OCI-LY7 (cell line): ENCODE results near the gene ZNF292. TPM values are rescaled to one million over a fixed set of nuclear protein-coding genes. Genes with fewer than 3 reads are reported as not detected.
"Not testable (repeated sequence)": the region's sequence is repeated elsewhere in the genome, so short reads cannot be mapped to it uniquely, and the experiment has no call there.

Experiments used
- BruUV-seq: library from RNA; stranded (reverse); fragments of 400-500 nt; replicated peaks from 2 replicates; lab custom pipeline; 2021; lab: Mats Ljungman, UMichigan
- CTCF ChIA-PET: fragments of 300-600 bp; sonication (Branson Sonifier 250); formaldehyde crosslinking; loops from one replicate; lab custom pipeline; 2022; ENCODE audit warnings: antibody characterized with exemption; ENCODE audit not compliant: unreplicated experiment; lab: Charles Lee
- POLR2A ChIA-PET: fragments of 300-600 bp; sonication (Branson Sonifier 250); formaldehyde crosslinking; loops from one replicate; lab custom pipeline; 2022; ENCODE audit warnings: antibody characterized with exemption; lab: Charles Lee
- DNase-seq: peaks from one replicate; pipeline ENCODE4 v3.0.0-alpha.2; 2015; ENCODE audit warnings: low spot score
- H2AFZ ChIP-seq: fragments of 200-600 bp; sonication (generic), shearing (Covaris generic); 2 replicates; pipeline ENCODE4 v1.6.1; 2014; ENCODE audit warnings: mild to moderate bottlenecking, antibody characterized with exemption, low read length, moderate library complexity
- H3K27ac ChIP-seq: fragments of 200-600 bp; sonication (generic); 2 replicates; pipeline ENCODE4 v1.5.1; 2014; ENCODE audit warnings: mixed run types, low read depth, mild to moderate bottlenecking, moderate library complexity, low read length, inconsistent platforms; ENCODE audit not compliant: poor library complexity, severe bottlenecking
- H3K36me3 ChIP-seq: fragments of 200-600 bp; sonication (generic); 2 replicates; pipeline ENCODE4 v1.6.1; 2014; ENCODE audit warnings: mild to moderate bottlenecking, antibody characterized with exemption, low read length, moderate library complexity, mixed read lengths; ENCODE audit not compliant: insufficient read depth
- H3K4me1 ChIP-seq: fragments of 200-600 bp; sonication (generic); 2 replicates; pipeline ENCODE4 v1.5.1; 2014; ENCODE audit warnings: mild to moderate bottlenecking, low read length; ENCODE audit not compliant: insufficient read depth, poor library complexity, severe bottlenecking
- H3K4me2 ChIP-seq: fragments of 200-600 bp; sonication (generic); 2 replicates; pipeline ENCODE4 v1.6.1; 2014; ENCODE audit warnings: mild to moderate bottlenecking, low read length
- H3K4me3 ChIP-seq: fragments of 200-600 bp; sonication (generic); 2 replicates; pipeline ENCODE4 v1.5.1; 2014; ENCODE audit warnings: mild to moderate bottlenecking, low read depth, low read length; ENCODE audit not compliant: poor library complexity, severe bottlenecking
- H3K79me2 ChIP-seq: fragments of 200-600 bp; sonication (generic); 2 replicates; pipeline ENCODE4 v1.6.1; 2016; ENCODE audit warnings: low read depth, mild to moderate bottlenecking, low read length, moderate library complexity, mixed read lengths; ENCODE audit not compliant: insufficient read depth
- H3K9me2 ChIP-seq: fragments of 200-600 bp; sonication (generic); 2 replicates; pipeline ENCODE4 v1.6.1; 2016; ENCODE audit warnings: mild to moderate bottlenecking, low read length, mixed read lengths; ENCODE audit not compliant: insufficient read depth
- H3K9me3 ChIP-seq: fragments of 200-600 bp; sonication (generic); 2 replicates; pipeline ENCODE4 v1.6.1; 2014; ENCODE audit warnings: mild to moderate bottlenecking, mixed run types, low read length, mixed read lengths
- H4K20me1 ChIP-seq: fragments of 200-600 bp; sonication (generic); 2 replicates; pipeline ENCODE4 v1.6.1; 2014; ENCODE audit warnings: mild to moderate bottlenecking, antibody characterized with exemption, low read length, moderate library complexity, mixed read lengths; ENCODE audit not compliant: insufficient read depth
- EZH2phosphoT487 ChIP-seq: fragments of 200-600 bp; sonication (generic); IDR thresholded peaks from 2 replicates; pipeline ENCODE4 v1.6.1; 2018; ENCODE audit warnings: low read depth, borderline replicate concordance, mild to moderate bottlenecking, mixed run types, antibody characterized with exemption, low read length, moderate library complexity, mixed read lengths
- intact Hi-C: fragments of 100-400 bp; cut with micrococcal nuclease; formaldehyde crosslinking; loops from one replicate; pipeline ENCODE4 v1.10.0; 2022; ENCODE audit not compliant: unreplicated experiment
- total RNA-seq, 2 experiments: library from RNA; depleted of rRNA in 1 of 2; stranded (reverse); fragments of >200 nt in 1 of 2; shearing (Covaris generic) in 1 of 2; gene quantifications; 2 replicates each; pipeline ENCODE4 v1.2.3, GENCODE V29; 2014 to 2022
- TF ChIP-seq, protein P1 (sequence below): fragments of 200-600 bp; sonication (generic); conservative IDR thresholded peaks from 2 replicates; pipeline ENCODE4 v1.5.1; 2014; ENCODE audit warnings: mild to moderate bottlenecking, antibody characterized with exemption, low read length, moderate library complexity, mixed read lengths

ZNF292 gene
- total RNA-seq, 2 experiments from 2014 or later = 18.7 to 53.7 TPM

DNA sequence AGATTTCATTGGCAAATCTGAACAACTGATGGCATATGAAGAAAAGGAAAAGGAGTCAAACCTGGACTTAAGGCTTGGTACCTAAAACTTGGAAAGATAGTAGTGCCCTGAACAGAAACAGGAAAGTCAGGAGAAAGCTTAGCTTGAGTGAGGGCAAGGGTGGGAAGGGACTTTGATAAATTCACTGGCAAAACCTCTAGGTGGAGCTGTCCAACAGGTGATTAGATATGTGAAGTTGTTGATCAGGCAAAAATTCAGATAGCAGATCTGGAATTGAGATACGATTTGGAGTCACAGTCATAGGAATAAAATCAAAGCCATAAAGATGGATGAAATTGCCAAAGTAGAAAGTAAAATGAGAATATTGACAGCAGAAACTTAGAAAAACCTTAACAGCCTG is 16.1 kb upstream of the ZNF292 start:
- peak; percentile 67 for DNase-seq
- H3K9me3 ChIP-seq = no peaks in the 10 kb centered on the region
- H3K4me2 ChIP-seq = no peak overlapping the region
- POLR2A ChIA-PET = interaction anchor here (0.6 kb wide), 1 partner anchor 211 kb away, joined by 3 read pairs; no protein-coding TSS in a partner anchor
- H3K79me2 ChIP-seq = no peaks in the 10 kb centered on the region
- CTCF ChIA-PET = interaction anchor here (0.8 kb wide), 1 partner anchor 258 kb away, joined by 3 read pairs; no protein-coding TSS in a partner anchor
- H4K20me1 ChIP-seq = no peaks in the 10 kb centered on the region
- intact Hi-C loops = loop anchor here (1.0 to 10.0 kb wide), 3 partner anchors 98 to 252 kb away; no protein-coding TSS in a partner anchor
- no peak overlapping the region for H2AFZ ChIP-seq
- TF ChIP-seq, protein P1, sequence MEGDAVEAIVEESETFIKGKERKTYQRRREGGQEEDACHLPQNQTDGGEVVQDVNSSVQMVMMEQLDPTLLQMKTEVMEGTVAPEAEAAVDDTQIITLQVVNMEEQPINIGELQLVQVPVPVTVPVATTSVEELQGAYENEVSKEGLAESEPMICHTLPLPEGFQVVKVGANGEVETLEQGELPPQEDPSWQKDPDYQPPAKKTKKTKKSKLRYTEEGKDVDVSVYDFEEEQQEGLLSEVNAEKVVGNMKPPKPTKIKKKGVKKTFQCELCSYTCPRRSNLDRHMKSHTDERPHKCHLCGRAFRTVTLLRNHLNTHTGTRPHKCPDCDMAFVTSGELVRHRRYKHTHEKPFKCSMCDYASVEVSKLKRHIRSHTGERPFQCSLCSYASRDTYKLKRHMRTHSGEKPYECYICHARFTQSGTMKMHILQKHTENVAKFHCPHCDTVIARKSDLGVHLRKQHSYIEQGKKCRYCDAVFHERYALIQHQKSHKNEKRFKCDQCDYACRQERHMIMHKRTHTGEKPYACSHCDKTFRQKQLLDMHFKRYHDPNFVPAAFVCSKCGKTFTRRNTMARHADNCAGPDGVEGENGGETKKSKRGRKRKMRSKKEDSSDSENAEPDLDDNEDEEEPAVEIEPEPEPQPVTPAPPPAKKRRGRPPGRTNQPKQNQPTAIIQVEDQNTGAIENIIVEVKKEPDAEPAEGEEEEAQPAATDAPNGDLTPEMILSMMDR = peak; percentile 90
- no peak for TF ChIP-seq EZH2phosphoT487
- no peak overlapping the region for H3K4me3 ChIP-seq
- BruUV-seq = no TSS peak
- no peaks in the 10 kb centered on the region for H3K9me2 ChIP-seq
- no peak overlapping the region for H3K27ac ChIP-seq
- H3K36me3 ChIP-seq = no peaks in the 10 kb centered on the region
- H3K4me1 ChIP-seq = no peaks in the 10 kb centered on the region

DNA sequence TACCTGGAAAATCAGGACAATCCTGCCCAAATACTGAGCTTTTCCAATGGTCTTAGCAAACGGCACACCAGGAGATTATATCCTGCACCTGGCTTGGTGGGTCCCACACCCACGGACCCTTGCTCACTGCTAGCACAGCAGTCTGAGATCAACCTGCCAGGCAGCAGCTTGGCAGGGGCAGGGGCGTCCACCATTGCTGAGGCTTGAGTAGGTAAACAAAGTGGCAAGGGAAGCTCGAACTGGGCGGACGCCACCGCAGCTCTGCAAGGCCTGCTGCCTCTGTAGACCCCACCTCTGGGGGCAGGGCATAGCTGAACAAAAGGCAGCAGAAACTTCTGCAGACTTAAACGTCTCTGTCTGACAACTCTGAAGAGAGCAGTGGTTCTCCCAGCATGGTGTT is 15.4 kb upstream of the ZNF292 start:
- H3K27ac ChIP-seq, H3K4me2 ChIP-seq, H3K9me3 ChIP-seq, BruUV-seq, H3K9me2 ChIP-seq, H3K36me3 ChIP-seq, H3K79me2 ChIP-seq, DNase-seq, POLR2A ChIA-PET, H3K4me3 ChIP-seq, H2AFZ ChIP-seq, H4K20me1 ChIP-seq, H3K4me1 ChIP-seq: not testable (repeated sequence)
- intact Hi-C loops = loop anchor here (1.0 to 10.0 kb wide), 3 partner anchors 97 to 251 kb away; no protein-coding TSS in a partner anchor
- CTCF ChIA-PET = interaction anchor here (0.8 kb wide), 1 partner anchor 257 kb away, joined by 3 read pairs; no protein-coding TSS in a partner anchor

DNA sequence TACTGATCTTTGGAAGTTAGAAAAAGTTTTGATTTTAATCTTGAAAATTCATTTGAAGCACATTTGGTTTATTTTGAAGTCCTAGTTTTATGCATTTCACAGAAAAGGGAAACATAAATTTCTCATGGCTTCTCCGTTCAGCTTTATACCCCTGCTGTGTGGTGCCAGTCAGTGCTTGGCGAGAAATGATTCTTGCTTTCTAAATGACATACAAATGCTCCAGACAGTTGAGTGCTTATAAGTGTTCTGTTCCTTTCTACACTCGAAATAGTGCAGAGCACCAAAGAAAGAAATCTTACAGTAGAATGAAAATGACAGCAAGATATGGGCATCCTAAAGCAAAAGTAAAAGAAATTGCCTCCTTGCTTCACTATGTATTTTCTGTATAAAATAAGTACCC is 9.0 kb upstream of the ZNF292 start:
- Histone ChIP-seq H3K79me2 (no peaks in the 10 kb centered on the region), H3K9me3 (no peaks in the 10 kb centered on the region), H3K4me1 (peaks cover under 1% of the 10 kb centered on the region), H3K36me3 (no peaks in the 10 kb centered on the region), H3K9me2 (no peaks in the 10 kb centered on the region), H3K4me2 (no peak overlapping the region), H3K4me3 (no peak overlapping the region), H2AFZ (no peak overlapping the region), H4K20me1 (no peaks in the 10 kb centered on the region), H3K27ac (no peak overlapping the region)
- ChIA-PET POLR2A (interaction anchor here (0.8 to 0.9 kb wide), 2 partner anchors 16 to 67 kb away, joined by 3 read pairs; no protein-coding TSS in a partner anchor), CTCF (no interaction called here)
- intact Hi-C loops = no loop called here
- BruUV-seq = no TSS peak
- no peak for DNase-seq
- TF ChIP-seq, protein P1 = no peak
- no peak for TF ChIP-seq EZH2phosphoT487
